K562 (cell line): Measurements from ENCODE around the gene ZNF484. TPM values are rescaled to one million over a fixed set of nuclear protein-coding genes. Genes with fewer than 3 reads are reported as not detected.
"Not testable (repeated sequence)": the region's sequence is repeated elsewhere in the genome, so short reads cannot be mapped to it uniquely, and the experiment has no call there.

ENCODE experiments used
- ATAC-seq: fragments of 200-7000 bp; cut with Tn5 transposase; 3 replicates; pipeline ENCODE4 v1.9.1; 2020; ENCODE audit warnings: moderate library complexity
- BruUV-seq: library from RNA; stranded (reverse); fragments of 400-500 nt; replicated peaks from 2 replicates; lab custom pipeline; 2021; lab: Mats Ljungman, UMichigan
- CTCF ChIA-PET: fragments of 300-600 bp; formaldehyde crosslinking; extraction: SDS; loops from one replicate; lab custom pipeline; 2021; ENCODE audit warnings: low intra/inter-chr PET ratio; lab: Yijun Ruan, JAX
- POLR2A ChIA-PET: fragments of 300-600, 350-650 bp; sonication (Branson Sonifier 250); formaldehyde crosslinking; extraction: SDS; loops from one replicate; lab custom pipeline; 2021; ENCODE audit warnings: antibody characterized with exemption, inconsistent platforms; lab: Yijun Ruan, JAX
- DNase-seq, 4 experiments: peaks; one replicate each; pipeline versions ENCODE4 v3.0.0 to v3.0.0-alpha.2; 2011 to 2018; ENCODE audit warnings: low spot score in 3 of 4, mixed read lengths in 3 of 4; ENCODE audit errors: extremely low read depth in 1 of 4
- FAIRE-seq: peaks from 2 replicates; lab custom pipeline; 2011; peaks lifted over from hg19 to GRCh38; lab: Jason Lieb, UNC
- H2AFZ ChIP-seq: 2 replicates; pipeline ENCODE4 v1.6.0; 2011; ENCODE audit warnings: low read depth, low read length, control low read depth, inconsistent platforms
- H3K27ac ChIP-seq: fragments of 200-600 bp; 3 replicates; pipeline ENCODE4 v1.8.0; 2011; ENCODE audit warnings: low read depth, mild to moderate bottlenecking, control low read depth, inconsistent platforms, low read length, moderate library complexity, mixed read lengths; ENCODE audit errors: extremely low read depth
- H3K27me3 ChIP-seq, 2 experiments: fragments of 300-600 bp in 1 of 2; 2 replicates in 1 of 2; 3 replicates in 1 of 2; pipeline versions ENCODE4 v1.6.0 to v1.8.0; 2011; ENCODE audit warnings: inconsistent platforms in 2 of 2, low read length in 2 of 2, mild to moderate bottlenecking in 1 of 2, mixed read lengths in 1 of 2, moderate library complexity in 1 of 2; ENCODE audit not compliant: control insufficient read depth in 2 of 2, insufficient read depth in 2 of 2
- H3K36me3 ChIP-seq: fragments of 300-600 bp; 3 replicates; pipeline ENCODE4 v1.8.0; 2011; ENCODE audit warnings: mild to moderate bottlenecking, low read length, inconsistent platforms; ENCODE audit not compliant: control insufficient read depth, insufficient read depth
- H3K4me1 ChIP-seq, 2 experiments: fragments of 200-600 bp in 1 of 2; replicated peaks in 1 of 2; 2 replicates in 1 of 2; 3 replicates in 1 of 2; pipeline versions ENCODE4 v1.5.1 to v1.8.0; 2011; ENCODE audit warnings: inconsistent platforms in 2 of 2, low read length in 2 of 2, mild to moderate bottlenecking in 1 of 2, mixed read lengths in 1 of 2, moderate library complexity in 1 of 2; ENCODE audit not compliant: control insufficient read depth in 2 of 2, insufficient read depth in 2 of 2
- H3K4me2 ChIP-seq: 2 replicates; pipeline ENCODE4 v1.6.1; 2011; ENCODE audit warnings: low read length, control low read depth, inconsistent platforms, mixed read lengths; ENCODE audit not compliant: insufficient read depth
- H3K4me3 ChIP-seq: fragments of 200-600 bp; sonication (generic), shearing (Covaris generic); 2 replicates; pipeline ENCODE4 v1.5.1; 2016; ENCODE audit warnings: control low read depth, inconsistent platforms
- H3K79me2 ChIP-seq: fragments of 200-600 bp; 3 replicates; pipeline ENCODE4 v1.8.0; 2011; ENCODE audit warnings: low read length, inconsistent platforms; ENCODE audit not compliant: control insufficient read depth, insufficient read depth
- H3K9ac ChIP-seq, 2 experiments: 2 replicates each; pipeline versions ENCODE4 v1.6.0 to v1.6.1; 2011; ENCODE audit warnings: low read depth in 2 of 2, low read length in 2 of 2, control low read depth in 1 of 2, inconsistent platforms in 1 of 2, mild to moderate bottlenecking in 1 of 2, mixed read lengths in 1 of 2; ENCODE audit not compliant: insufficient read depth in 1 of 2
- H3K9me1 ChIP-seq: one replicate; pipeline ENCODE4 v1.6.0; 2011; ENCODE audit warnings: inconsistent platforms, mild to moderate bottlenecking, low read length, moderate library complexity; ENCODE audit not compliant: control insufficient read depth, insufficient read depth
- H3K9me3 ChIP-seq: replicated peaks from 2 replicates; pipeline ENCODE4 v1.5.1; 2011; ENCODE audit warnings: low read depth, low read length, inconsistent platforms; ENCODE audit not compliant: control insufficient read depth, insufficient read depth
- H4K20me1 ChIP-seq: replicated peaks from 2 replicates; pipeline ENCODE4 v1.6.1; 2011; ENCODE audit warnings: low read length, inconsistent platforms, mixed read lengths; ENCODE audit not compliant: control insufficient read depth, insufficient read depth
- CBX2 ChIP-seq: fragments of 200-600 bp; sonication (generic); IDR thresholded peaks from one replicate; pipeline ENCODE4 v1.6.1; 2012; ENCODE audit warnings: mild to moderate bottlenecking, low read length, inconsistent platforms; ENCODE audit not compliant: insufficient read depth, poor library complexity, severe bottlenecking
- RBM25 ChIP-seq: fragments of 200-400 bp; formaldehyde crosslinking; IDR thresholded peaks from 2 replicates; pipeline ENCODE4 v1.6.1; 2018; ENCODE audit warnings: low read length, low read depth, moderate library complexity; ENCODE audit not compliant: severe bottlenecking
- ZNF146 ChIP-seq: IDR thresholded peaks from one replicate; pipeline ENCODE4 v1.6.1; 2018; ENCODE audit warnings: missing compliant biosample characterization; ENCODE audit not compliant: unreplicated experiment
- WGBS: fragments of 100-300 bp; shearing (Covaris generic); methylation state at CpG from one replicate; pipeline ENCODE4 v1.1.6; 2016; ENCODE audit warnings: low coverage, mixed read lengths; ENCODE audit not compliant: insufficient coverage; ENCODE audit errors: missing lambda C conversion rate; 5-methylcytosine and 5-hydroxymethylcytosine counted together
- in situ Hi-C: fragments of 300-500 bp; cut with MboI; formaldehyde crosslinking; loops from 4 replicates; pipeline ENCODE4 v1.15.0; 2018; ENCODE audit warnings: inconsistent platforms, mixed read lengths
- intact Hi-C: fragments of 100-400 bp; cut with micrococcal nuclease; formaldehyde crosslinking; loops from 2 replicates; pipeline ENCODE4 v1.14.2; 2022
- polyA plus RNA-seq, 8 experiments: library from polyadenylated mRNA; depleted of rRNA in 4 of 8; stranded (reverse) in 5 of 8; unstranded in 3 of 8; fragments of >200 nt; fragmentation: Nextera tagmentation in 2 of 8; fragmentation: Illumina TruSeq in 1 of 8; extraction: Ambion mirVana in 2 of 8; extraction: Trizol in 1 of 8; gene quantifications; 2 replicates each; pipeline versions ENCODE4 v1.2.1 to v1.2.3, GENCODE V29; 2011 to 2014; ENCODE audit warnings: inconsistent platforms in 1 of 8, missing spikeins in 1 of 8
- total RNA-seq, 7 experiments: library from RNA; depleted of rRNA in 6 of 7; stranded (reverse); fragments of >200 nt in 6 of 7; fragmentation: Illumina TruSeq in 2 of 7; extraction: Trizol in 2 of 7; gene quantifications; 2 replicates each; pipeline versions ENCODE4 v1.2.1 to v1.2.3, GENCODE V29; 2011 to 2021; ENCODE audit warnings: low replicate concordance in 1 of 7
- TF ChIP-seq, protein P1 (sequence below): fragments of 450-650 bp; IDR thresholded peaks from 2 replicates; pipeline ENCODE4 v1.6.1; 2016; ENCODE audit warnings: mild to moderate bottlenecking, moderate library complexity

The ZNF484 gene
- total and polyA plus RNA-seq, 9 of the 15 experiments (the other 6 are each of a cell fraction or from before 2014, with no cell fraction given) = 1.1 to 5.8 (median 2.5) TPM

DNA sequence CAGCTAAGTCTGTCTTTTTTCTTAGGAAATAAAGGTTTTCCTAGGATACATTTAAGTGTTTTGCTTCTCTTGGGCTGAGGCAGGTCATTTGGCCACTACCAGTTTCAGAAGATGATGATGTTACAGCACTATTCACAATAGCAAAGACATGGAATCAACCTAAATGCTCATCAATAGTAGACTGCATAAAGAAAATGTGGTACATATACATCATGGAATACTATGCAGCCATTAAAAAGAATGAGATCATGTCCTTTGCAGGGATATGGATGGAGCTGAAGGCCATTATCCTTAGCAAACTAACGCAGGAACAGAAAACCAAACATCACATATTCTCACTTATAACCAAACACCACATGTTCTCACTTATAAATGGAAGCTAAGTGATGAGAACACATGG is 39.4 kb downstream of the ZNF484 start:
- BruUV-seq, in situ Hi-C loops, H3K4me1 ChIP-seq, H3K4me2 ChIP-seq, H3K27ac ChIP-seq, H3K79me2 ChIP-seq, ATAC-seq, DNase-seq, H3K9me3 ChIP-seq, H3K4me3 ChIP-seq, H2AFZ ChIP-seq, H3K9ac ChIP-seq, H3K9me1 ChIP-seq, H3K36me3 ChIP-seq, H3K27me3 ChIP-seq, CTCF ChIA-PET, H4K20me1 ChIP-seq, intact Hi-C loops, FAIRE-seq: not testable (repeated sequence)
- TF ChIP-seq ZNF146 = peak; percentile 36
- peak; percentile 24 for TF ChIP-seq RBM25
- POLR2A ChIA-PET = interaction anchor here (0.8 to 0.9 kb wide), 2 partner anchors 10 to 12 kb away, joined by 3 read pairs; no protein-coding TSS in a partner anchor
- WGBS = 5% methylated on average over 1 of the region's 1 CpG

DNA sequence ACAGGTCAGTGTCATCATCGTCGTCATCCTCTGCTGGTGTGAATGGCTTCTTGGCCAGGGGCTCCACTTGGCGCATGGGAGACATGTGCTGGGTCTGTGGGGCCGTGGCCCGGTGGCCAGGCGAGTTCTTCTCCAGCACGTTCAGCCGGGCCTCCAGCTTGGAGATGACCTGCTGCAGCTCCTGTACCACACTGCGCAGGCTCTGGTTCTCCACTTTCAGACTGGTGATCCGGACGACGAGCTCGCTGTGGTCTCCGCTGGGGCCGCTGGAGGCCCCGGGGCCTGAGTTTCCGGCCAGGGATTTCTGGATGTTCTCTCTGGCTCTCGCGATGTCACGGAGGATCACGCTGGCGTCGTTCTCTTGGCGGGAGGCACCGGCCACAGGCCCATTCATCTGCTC is 40.6 kb downstream of the ZNF484 start:
- POLR2A ChIA-PET = no interaction called here
- 42% methylated on average over 18 of the region's 25 CpGs for WGBS
- no peak overlapping the region for H3K9ac ChIP-seq
- no peaks in the 10 kb centered on the region for H3K36me3 ChIP-seq
- no peak for FAIRE-seq
- CTCF ChIA-PET = no interaction called here
- peaks cover 0 to 4% of the 10 kb centered on the region in 2 experiments; a peak in 2 of 5 replicates for H3K4me1 ChIP-seq
- no peak overlapping the region for H2AFZ ChIP-seq
- TF ChIP-seq CBX2 = no peak
- TF ChIP-seq, protein P1, sequence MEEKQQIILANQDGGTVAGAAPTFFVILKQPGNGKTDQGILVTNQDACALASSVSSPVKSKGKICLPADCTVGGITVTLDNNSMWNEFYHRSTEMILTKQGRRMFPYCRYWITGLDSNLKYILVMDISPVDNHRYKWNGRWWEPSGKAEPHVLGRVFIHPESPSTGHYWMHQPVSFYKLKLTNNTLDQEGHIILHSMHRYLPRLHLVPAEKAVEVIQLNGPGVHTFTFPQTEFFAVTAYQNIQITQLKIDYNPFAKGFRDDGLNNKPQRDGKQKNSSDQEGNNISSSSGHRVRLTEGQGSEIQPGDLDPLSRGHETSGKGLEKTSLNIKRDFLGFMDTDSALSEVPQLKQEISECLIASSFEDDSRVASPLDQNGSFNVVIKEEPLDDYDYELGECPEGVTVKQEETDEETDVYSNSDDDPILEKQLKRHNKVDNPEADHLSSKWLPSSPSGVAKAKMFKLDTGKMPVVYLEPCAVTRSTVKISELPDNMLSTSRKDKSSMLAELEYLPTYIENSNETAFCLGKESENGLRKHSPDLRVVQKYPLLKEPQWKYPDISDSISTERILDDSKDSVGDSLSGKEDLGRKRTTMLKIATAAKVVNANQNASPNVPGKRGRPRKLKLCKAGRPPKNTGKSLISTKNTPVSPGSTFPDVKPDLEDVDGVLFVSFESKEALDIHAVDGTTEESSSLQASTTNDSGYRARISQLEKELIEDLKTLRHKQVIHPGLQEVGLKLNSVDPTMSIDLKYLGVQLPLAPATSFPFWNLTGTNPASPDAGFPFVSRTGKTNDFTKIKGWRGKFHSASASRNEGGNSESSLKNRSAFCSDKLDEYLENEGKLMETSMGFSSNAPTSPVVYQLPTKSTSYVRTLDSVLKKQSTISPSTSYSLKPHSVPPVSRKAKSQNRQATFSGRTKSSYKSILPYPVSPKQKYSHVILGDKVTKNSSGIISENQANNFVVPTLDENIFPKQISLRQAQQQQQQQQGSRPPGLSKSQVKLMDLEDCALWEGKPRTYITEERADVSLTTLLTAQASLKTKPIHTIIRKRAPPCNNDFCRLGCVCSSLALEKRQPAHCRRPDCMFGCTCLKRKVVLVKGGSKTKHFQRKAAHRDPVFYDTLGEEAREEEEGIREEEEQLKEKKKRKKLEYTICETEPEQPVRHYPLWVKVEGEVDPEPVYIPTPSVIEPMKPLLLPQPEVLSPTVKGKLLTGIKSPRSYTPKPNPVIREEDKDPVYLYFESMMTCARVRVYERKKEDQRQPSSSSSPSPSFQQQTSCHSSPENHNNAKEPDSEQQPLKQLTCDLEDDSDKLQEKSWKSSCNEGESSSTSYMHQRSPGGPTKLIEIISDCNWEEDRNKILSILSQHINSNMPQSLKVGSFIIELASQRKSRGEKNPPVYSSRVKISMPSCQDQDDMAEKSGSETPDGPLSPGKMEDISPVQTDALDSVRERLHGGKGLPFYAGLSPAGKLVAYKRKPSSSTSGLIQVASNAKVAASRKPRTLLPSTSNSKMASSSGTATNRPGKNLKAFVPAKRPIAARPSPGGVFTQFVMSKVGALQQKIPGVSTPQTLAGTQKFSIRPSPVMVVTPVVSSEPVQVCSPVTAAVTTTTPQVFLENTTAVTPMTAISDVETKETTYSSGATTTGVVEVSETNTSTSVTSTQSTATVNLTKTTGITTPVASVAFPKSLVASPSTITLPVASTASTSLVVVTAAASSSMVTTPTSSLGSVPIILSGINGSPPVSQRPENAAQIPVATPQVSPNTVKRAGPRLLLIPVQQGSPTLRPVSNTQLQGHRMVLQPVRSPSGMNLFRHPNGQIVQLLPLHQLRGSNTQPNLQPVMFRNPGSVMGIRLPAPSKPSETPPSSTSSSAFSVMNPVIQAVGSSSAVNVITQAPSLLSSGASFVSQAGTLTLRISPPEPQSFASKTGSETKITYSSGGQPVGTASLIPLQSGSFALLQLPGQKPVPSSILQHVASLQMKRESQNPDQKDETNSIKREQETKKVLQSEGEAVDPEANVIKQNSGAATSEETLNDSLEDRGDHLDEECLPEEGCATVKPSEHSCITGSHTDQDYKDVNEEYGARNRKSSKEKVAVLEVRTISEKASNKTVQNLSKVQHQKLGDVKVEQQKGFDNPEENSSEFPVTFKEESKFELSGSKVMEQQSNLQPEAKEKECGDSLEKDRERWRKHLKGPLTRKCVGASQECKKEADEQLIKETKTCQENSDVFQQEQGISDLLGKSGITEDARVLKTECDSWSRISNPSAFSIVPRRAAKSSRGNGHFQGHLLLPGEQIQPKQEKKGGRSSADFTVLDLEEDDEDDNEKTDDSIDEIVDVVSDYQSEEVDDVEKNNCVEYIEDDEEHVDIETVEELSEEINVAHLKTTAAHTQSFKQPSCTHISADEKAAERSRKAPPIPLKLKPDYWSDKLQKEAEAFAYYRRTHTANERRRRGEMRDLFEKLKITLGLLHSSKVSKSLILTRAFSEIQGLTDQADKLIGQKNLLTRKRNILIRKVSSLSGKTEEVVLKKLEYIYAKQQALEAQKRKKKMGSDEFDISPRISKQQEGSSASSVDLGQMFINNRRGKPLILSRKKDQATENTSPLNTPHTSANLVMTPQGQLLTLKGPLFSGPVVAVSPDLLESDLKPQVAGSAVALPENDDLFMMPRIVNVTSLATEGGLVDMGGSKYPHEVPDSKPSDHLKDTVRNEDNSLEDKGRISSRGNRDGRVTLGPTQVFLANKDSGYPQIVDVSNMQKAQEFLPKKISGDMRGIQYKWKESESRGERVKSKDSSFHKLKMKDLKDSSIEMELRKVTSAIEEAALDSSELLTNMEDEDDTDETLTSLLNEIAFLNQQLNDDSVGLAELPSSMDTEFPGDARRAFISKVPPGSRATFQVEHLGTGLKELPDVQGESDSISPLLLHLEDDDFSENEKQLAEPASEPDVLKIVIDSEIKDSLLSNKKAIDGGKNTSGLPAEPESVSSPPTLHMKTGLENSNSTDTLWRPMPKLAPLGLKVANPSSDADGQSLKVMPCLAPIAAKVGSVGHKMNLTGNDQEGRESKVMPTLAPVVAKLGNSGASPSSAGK = peak; percentile 62
- in situ Hi-C loops (no loop called here), intact Hi-C loops (no loop called here)
- H3K4me3 ChIP-seq = no peak overlapping the region
- H3K4me2 ChIP-seq = no peak overlapping the region
- H3K9me3 ChIP-seq = no peaks in the 10 kb centered on the region; the same call in 1 of the 2 replicates
- no peak for DNase-seq
- no TSS peak for BruUV-seq
- no peak for ATAC-seq
- no peaks in the 10 kb centered on the region for H3K9me1 ChIP-seq
- no peak overlapping the region for H3K27ac ChIP-seq
- no peaks in the 10 kb centered on the region for H4K20me1 ChIP-seq
- no peaks in the 10 kb centered on the region for H3K79me2 ChIP-seq
- H3K27me3 ChIP-seq = peaks cover 0 to 4% of the 10 kb centered on the region in 2 experiments; a peak in 1 of 5 replicates
